ENCODE data around the gene COL18A1.

COL18A1 gene

GRCh38 chr21:45537111-45537745 is 132.3 kb downstream of the COL18A1 start:
- Histone ChIP-seq H3K4me3 (ENCODE audit: low read length) (no peak overlapping the region), H3K9ac (ENCODE audit: low read length) (no peak overlapping the region), H2AFZ (ENCODE audit: low read depth, low read length) (no peak overlapping the region), H3K27me3 (ENCODE audit: low read depth, low read length) (no peaks in the 10 kb centered on the region), H3K9me3 (ENCODE audit: insufficient read depth, low read length) (no peaks in the 10 kb centered on the region), H3K4me1 (ENCODE audit: low read length) (peaks cover 9% of the 10 kb centered on the region), H3K36me3 (replicated peaks; ENCODE audit: low read depth, low read length) (peaks cover 2% of the 10 kb centered on the region), H4K20me1 (ENCODE audit: insufficient read depth, low read length) (peaks cover 11% of the 10 kb centered on the region; the same call in 1 of the 2 replicates), H3K79me2 (ENCODE audit: low read length) (peaks cover 75% of the 10 kb centered on the region), H3K4me2 (ENCODE audit: low read length) (no peak overlapping the region), H3K27ac (ENCODE audit: low read length) (no peak overlapping the region)
- TF ChIP-seq EZH2phosphoT487 (IDR thresholded peaks at IDR 0.05; ENCODE audit: low read depth), result no peak
- TF ChIP-seq CTCF (IDR thresholded peaks at IDR 0.05; ENCODE audit: low read depth, low read length), result no peak

GRCh38 chr21:45537746-45538291 is 132.9 kb downstream of the COL18A1 start:
- H3K27me3 ChIP-seq (ENCODE audit: low read depth, low read length), result no peaks in the 10 kb centered on the region
- H3K4me2 ChIP-seq (ENCODE audit: low read length), result no peak overlapping the region
- peaks cover 11% of the 10 kb centered on the region for H3K4me1 ChIP-seq (ENCODE audit: low read length)
- H4K20me1 ChIP-seq (ENCODE audit: insufficient read depth, low read length), result peaks cover 11% of the 10 kb centered on the region; the same call in 1 of the 2 replicates
- peaks cover 75% of the 10 kb centered on the region for H3K79me2 ChIP-seq (ENCODE audit: low read length)
- no peaks in the 10 kb centered on the region for H3K9me3 ChIP-seq (ENCODE audit: insufficient read depth, low read length)
- no peak overlapping the region for H3K4me3 ChIP-seq (ENCODE audit: low read length)
- no peak for TF ChIP-seq EZH2phosphoT487 (IDR thresholded peaks at IDR 0.05; ENCODE audit: low read depth)
- TF ChIP-seq CTCF (IDR thresholded peaks at IDR 0.05; ENCODE audit: low read depth, low read length), result no peak
- H2AFZ ChIP-seq (ENCODE audit: low read depth, low read length), result no peak overlapping the region
- H3K9ac ChIP-seq (ENCODE audit: low read length), result no peak overlapping the region
- H3K27ac ChIP-seq (ENCODE audit: low read length), result no peak overlapping the region
- H3K36me3 ChIP-seq (replicated peaks; ENCODE audit: low read depth, low read length), result peaks cover 2% of the 10 kb centered on the region

DNA sequence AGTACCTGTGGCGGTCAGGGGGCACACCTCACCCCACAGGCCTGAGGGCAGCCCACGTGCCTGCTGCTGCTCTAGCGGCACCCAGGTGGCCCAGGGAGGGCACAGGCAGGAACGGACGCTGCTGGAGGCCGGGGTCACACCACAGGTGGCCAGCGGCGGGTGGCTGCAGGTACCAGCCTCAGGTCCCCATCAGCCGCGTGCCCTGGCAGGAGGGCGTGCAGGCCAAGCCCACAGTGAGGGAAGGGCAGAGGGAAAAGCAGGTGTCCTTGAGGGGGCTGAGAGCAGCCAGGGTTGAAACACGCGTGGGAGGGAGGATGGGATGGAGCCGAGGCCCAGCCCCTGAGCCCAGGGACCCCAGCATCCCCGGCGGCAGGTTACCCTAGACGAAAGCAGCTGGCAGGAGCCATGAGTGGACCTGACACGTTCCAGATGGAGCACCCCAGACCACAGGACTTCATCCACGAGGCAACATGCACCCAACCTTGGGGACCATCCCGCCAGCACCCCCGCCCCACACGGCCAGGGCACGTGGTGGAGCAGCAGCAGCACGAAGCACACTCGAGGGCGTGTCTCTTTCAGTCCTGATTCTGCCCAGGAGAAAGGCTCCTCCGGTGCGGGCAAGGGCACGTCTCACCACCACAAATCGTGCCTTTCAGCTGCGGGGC is 133.5 kb downstream of the COL18A1 start:
- H3K27me3 ChIP-seq (ENCODE audit: low read depth, low read length), result no peaks in the 10 kb centered on the region
- TF ChIP-seq EZH2phosphoT487 (IDR thresholded peaks at IDR 0.05; ENCODE audit: low read depth) (no peak), CTCF (IDR thresholded peaks at IDR 0.05; ENCODE audit: low read depth, low read length) (no peak)
- H3K27ac ChIP-seq (ENCODE audit: low read length), result no peak overlapping the region
- no peak overlapping the region for H3K4me2 ChIP-seq (ENCODE audit: low read length)
- H3K36me3 ChIP-seq (replicated peaks; ENCODE audit: low read depth, low read length), result peaks cover 2% of the 10 kb centered on the region
- no peak overlapping the region for H3K9ac ChIP-seq (ENCODE audit: low read length)
- no peaks in the 10 kb centered on the region for H3K9me3 ChIP-seq (ENCODE audit: insufficient read depth, low read length)
- H2AFZ ChIP-seq (ENCODE audit: low read depth, low read length), result no peak overlapping the region
- peaks cover 13% of the 10 kb centered on the region for H3K4me1 ChIP-seq (ENCODE audit: low read length)
- peaks cover 7% of the 10 kb centered on the region; the same call in 1 of the 2 replicates for H4K20me1 ChIP-seq (ENCODE audit: insufficient read depth, low read length)
- H3K79me2 ChIP-seq (ENCODE audit: low read length), result peaks cover 72% of the 10 kb centered on the region
- no peak overlapping the region for H3K4me3 ChIP-seq (ENCODE audit: low read length)

DNA sequence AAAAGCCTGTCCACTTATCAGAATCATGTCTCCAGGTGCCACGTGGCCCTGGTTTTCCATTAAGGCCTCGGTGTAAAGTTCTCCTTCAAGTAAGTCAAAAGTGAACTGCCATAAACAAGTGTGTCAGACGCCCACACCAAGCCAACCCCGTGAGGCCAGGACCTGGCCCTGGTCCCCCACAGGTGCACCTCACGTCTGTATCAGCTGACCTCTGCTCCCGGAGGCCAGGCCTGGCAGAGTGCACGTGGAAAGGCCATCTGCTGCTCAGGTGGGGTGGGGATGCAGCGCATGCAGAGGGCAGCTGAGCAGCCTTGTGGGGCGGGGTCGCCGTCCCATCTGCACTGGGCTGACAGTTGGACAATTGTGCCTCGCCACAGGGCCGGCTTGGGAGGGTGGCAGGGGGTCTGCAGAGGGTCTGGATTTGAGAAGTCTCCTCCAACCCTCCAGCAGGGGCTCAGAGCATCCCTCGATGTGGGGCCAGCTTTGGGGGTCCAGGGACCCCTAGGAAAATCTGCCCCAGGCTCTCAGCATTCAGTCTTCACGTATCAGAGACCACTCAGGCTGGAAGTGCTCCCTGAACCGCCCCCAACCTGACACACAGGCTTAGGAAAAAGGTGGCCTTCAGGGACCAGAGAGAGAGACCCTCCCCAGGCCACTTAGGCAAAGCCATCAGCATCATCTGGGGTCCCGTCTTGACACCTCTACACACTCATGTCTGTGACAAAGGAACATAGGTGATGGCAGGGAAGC is 134.3 kb downstream of the COL18A1 start:
- H3K9me3 ChIP-seq (ENCODE audit: insufficient read depth, low read length), result no peaks in the 10 kb centered on the region
- H3K79me2 ChIP-seq (ENCODE audit: low read length), result peaks cover 65% of the 10 kb centered on the region
- no peak overlapping the region for H3K4me2 ChIP-seq (ENCODE audit: low read length)
- no peak overlapping the region for H3K9ac ChIP-seq (ENCODE audit: low read length)
- H4K20me1 ChIP-seq (ENCODE audit: insufficient read depth, low read length), result peaks cover 7% of the 10 kb centered on the region; the same call in 1 of the 2 replicates
- peaks cover 2% of the 10 kb centered on the region for H3K36me3 ChIP-seq (replicated peaks; ENCODE audit: low read depth, low read length)
- H3K27ac ChIP-seq (ENCODE audit: low read length), result no peak overlapping the region
- no peak overlapping the region for H2AFZ ChIP-seq (ENCODE audit: low read depth, low read length)
- no peak overlapping the region for H3K4me3 ChIP-seq (ENCODE audit: low read length)
- TF ChIP-seq EZH2phosphoT487 (IDR thresholded peaks at IDR 0.05; ENCODE audit: low read depth) (no peak), CTCF (IDR thresholded peaks at IDR 0.05; ENCODE audit: low read depth, low read length) (no peak)
- H3K4me1 ChIP-seq (ENCODE audit: low read length), result peaks cover 13% of the 10 kb centered on the region
- H3K27me3 ChIP-seq (ENCODE audit: low read depth, low read length), result no peaks in the 10 kb centered on the region

Measured in OCI-LY3 (cell line).